H4 (cell line): ENCODE data around the gene ARHGEF1. TPM values are rescaled to one million over a fixed set of nuclear protein-coding genes. Genes with fewer than 3 reads are reported as not detected.
"Not testable (repeated sequence)": the region's sequence is repeated elsewhere in the genome, so short reads cannot be mapped to it uniquely, and the experiment has no call there.

Source experiments
- DNase-seq: peaks from one replicate; pipeline ENCODE4 v3.0.0-alpha.2; 2015; ENCODE audit warnings: low spot score
- total RNA-seq: library from RNA; depleted of rRNA; stranded (reverse); fragments of >200 nt; shearing (Covaris generic); gene quantifications from 2 replicates; pipeline ENCODE4 v1.2.3, GENCODE V29; 2014

Gene ARHGEF1
- total RNA-seq, 1 experiment from 2014 or later = 15.9 TPM

- DNase-seq = no peak
Observed at GRCh38 chr19:41904118-41904870, 21.3 kb downstream of the ARHGEF1 start.

- no peak for DNase-seq
Observed at GRCh38 chr19:41905273-41906002, 22.5 kb downstream of the ARHGEF1 start.

- DNase-seq = no peak
Observed at GRCh38 chr19:41906271-41906670, 23.3 kb downstream of the ARHGEF1 start.

- DNase-seq = no peak
Observed at GRCh38 chr19:41906916-41907680, 24.1 kb downstream of the ARHGEF1 start.

- no peak for DNase-seq
Observed at GRCh38 chr19:41907994-41908615, 25.1 kb downstream of the ARHGEF1 start.

GRCh38 chr19:41908724-41909464, 25.9 kb downstream of the ARHGEF1 start:
- no peak for DNase-seq

- no peak for DNase-seq
Observed at GRCh38 chr19:41909706-41910105, 26.7 kb downstream of the ARHGEF1 start.

GRCh38 chr19:41910240-41910991, 27.4 kb downstream of the ARHGEF1 start:
- DNase-seq = no peak

- no peak for DNase-seq
Observed at GRCh38 chr19:41910992-41911888, 28.3 kb downstream of the ARHGEF1 start.

GRCh38 chr19:41911889-41912731, 29.1 kb downstream of the ARHGEF1 start:
- DNase-seq = no peak

GRCh38 chr19:41912899-41913537, 30.0 kb downstream of the ARHGEF1 start:
- no peak for DNase-seq

GRCh38 chr19:41913538-41914423, 30.8 kb downstream of the ARHGEF1 start:
- no peak for DNase-seq

GRCh38 chr19:41914424-41914834, 31.4 kb downstream of the ARHGEF1 start:
- DNase-seq = not testable (repeated sequence)

- DNase-seq = no peak
Observed at GRCh38 chr19:41915021-41915775, 32.2 kb downstream of the ARHGEF1 start.

- DNase-seq = no peak
Observed at GRCh38 chr19:41915776-41916414, 32.9 kb downstream of the ARHGEF1 start.

GRCh38 chr19:41917676-41918075, 34.7 kb downstream of the ARHGEF1 start:
- DNase-seq = no peak
